Breast epithelium (tissue), 4 donors: ENCODE results near the gene KMT2D. TPM values are rescaled to one million over a fixed set of nuclear protein-coding genes. Genes with fewer than 3 reads are reported as not detected.

ENCODE experiments used
- DNase-seq, 2 donors: peaks; one replicate each; pipeline ENCODE4 v3.0.0-alpha.2; 2019; ENCODE audit warnings: low spot score in 2 of 2
- H3K27ac ChIP-seq, 2 donors: fragments of 200-600 bp; sonication (generic) in 1 of 2; one replicate each; pipeline ENCODE4 v1.5.1; 2016 to 2019; ENCODE audit warnings: mild to moderate bottlenecking in 1 of 2
- H3K27me3 ChIP-seq, 2 donors: fragments of 200-600 bp; sonication (generic) in 1 of 2; one replicate each; pipeline versions ENCODE4 v1.5.1 to v1.6.0; 2017 to 2019; ENCODE audit warnings: control low read depth in 1 of 2, mild to moderate bottlenecking in 1 of 2
- H3K36me3 ChIP-seq: fragments of 200-600 bp; one replicate; pipeline ENCODE4 v1.5.1; 2019
- H3K4me1 ChIP-seq, 2 donors: fragments of 200-600 bp; sonication (generic); one replicate each; pipeline ENCODE4 v1.5.1; 2016 to 2019; ENCODE audit warnings: control low read depth in 1 of 2
- H3K4me3 ChIP-seq, 3 donors: fragments of 200-600 bp; sonication (generic); 1 replicate in 2 of 3; 2 replicates in 1 of 3; pipeline ENCODE4 v1.5.1; 2016 to 2019; ENCODE audit warnings: mild to moderate bottlenecking in 3 of 3, moderate library complexity in 2 of 3
- H3K9me3 ChIP-seq, 2 donors: fragments of 200-600 bp; sonication (generic) in 1 of 2; one replicate each; pipeline ENCODE4 v1.5.1; 2016 to 2019; ENCODE audit warnings: control low read depth in 1 of 2
- CTCF ChIP-seq, 3 donors: fragments of 450-650 bp; IDR thresholded peaks; one replicate each; pipeline ENCODE4 v1.5.1; 2016 to 2017; ENCODE audit warnings: antibody characterized with exemption in 3 of 3, mild to moderate bottlenecking in 3 of 3, moderate library complexity in 3 of 3
- POLR2A ChIP-seq: fragments of 450-650 bp; IDR thresholded peaks from one replicate; pipeline ENCODE4 v1.6.1; 2016; ENCODE audit warnings: antibody characterized with exemption, mild to moderate bottlenecking, moderate library complexity
- POLR2AphosphoS5 ChIP-seq, 3 donors: sonication (generic); formaldehyde crosslinking; IDR thresholded peaks; one replicate each; pipeline ENCODE4 v1.6.1; 2017; ENCODE audit warnings: antibody characterized with exemption in 3 of 3
- intact Hi-C: fragments of 100-400 bp; cut with DNase I; formaldehyde crosslinking; loops from one replicate; pipeline ENCODE4 v1.15.1; 2023; ENCODE audit warnings: low total_unique reads
- total RNA-seq, 3 donors: library from RNA; depleted of rRNA; stranded (reverse); fragments of >200 nt; gene quantifications; one replicate each; pipeline ENCODE4 v1.1.0, GENCODE V29; 2016

Gene KMT2D
- total RNA-seq, 3 donors from 2014 or later: 35.4 to 51.4 (median 45.9) TPM

- H3K9me3 ChIP-seq: no peaks in the 10 kb centered on the region
- H3K4me3 ChIP-seq: peak overlapping the region; percentile 9 to 43 (median 27)
- H3K36me3 ChIP-seq: no peaks in the 10 kb centered on the region
- no peak for DNase-seq
- no peak overlapping the region for H3K27ac ChIP-seq
- TF ChIP-seq POLR2AphosphoS5 (IDR thresholded peaks at IDR 0.05) (no peak), POLR2A (no peak), CTCF (IDR thresholded peaks at IDR 0.05) (no peak)
- intact Hi-C loops: no loop called here
- H3K4me1 ChIP-seq: peaks cover 18 to 28% of the 10 kb centered on the region in 2 donors
- peaks cover 11 to 60% of the 10 kb centered on the region in 2 donors for H3K27me3 ChIP-seq
These were observed 31.2 kb upstream of the KMT2D start for GRCh38 chr12:49091836-49092085.

- Histone ChIP-seq H3K27ac (no peak overlapping the region), H3K27me3 (peaks cover 11 to 60% of the 10 kb centered on the region in 2 donors), H3K4me3 (peak overlapping the region in 1 of 3 donors; percentile 43), H3K4me1 (peaks cover 18 to 28% of the 10 kb centered on the region in 2 donors), H3K9me3 (no peaks in the 10 kb centered on the region), H3K36me3 (no peaks in the 10 kb centered on the region)
- intact Hi-C loops: no loop called here
- no peak for DNase-seq
- TF ChIP-seq POLR2AphosphoS5 (IDR thresholded peaks at IDR 0.05) (no peak), POLR2A (no peak), CTCF (IDR thresholded peaks at IDR 0.05) (no peak)
These were observed 30.7 kb upstream of the KMT2D start for GRCh38 chr12:49091056-49091835.

GRCh38 chr12:49089821-49090773, 29.5 kb upstream of the KMT2D start:
- H3K4me3 ChIP-seq: peak overlapping the region; percentile 25 to 60 (median 33)
- no peaks in the 10 kb centered on the region for H3K9me3 ChIP-seq
- H3K36me3 ChIP-seq: no peaks in the 10 kb centered on the region
- no peak for DNase-seq
- H3K4me1 ChIP-seq: peaks cover 18 to 28% of the 10 kb centered on the region in 2 donors
- no peak for TF ChIP-seq POLR2AphosphoS5 (IDR thresholded peaks at IDR 0.05)
- TF ChIP-seq POLR2A: no peak
- TF ChIP-seq CTCF (IDR thresholded peaks at IDR 0.05): no peak
- H3K27me3 ChIP-seq: peaks cover 11 to 60% of the 10 kb centered on the region in 2 donors
- H3K27ac ChIP-seq: no peak overlapping the region
- intact Hi-C loops: no loop called here

GRCh38 chr12:49088932-49089330, 28.3 kb upstream of the KMT2D start:
- Histone ChIP-seq H3K4me1 (peaks cover 10 to 18% of the 10 kb centered on the region in 2 donors), H3K4me3 (no peak overlapping the region), H3K36me3 (no peaks in the 10 kb centered on the region), H3K27me3 (peaks cover 7 to 51% of the 10 kb centered on the region in 2 donors), H3K9me3 (no peaks in the 10 kb centered on the region), H3K27ac (no peak overlapping the region)
- no peak for DNase-seq
- TF ChIP-seq POLR2AphosphoS5 (IDR thresholded peaks at IDR 0.05) (no peak), CTCF (IDR thresholded peaks at IDR 0.05) (no peak), POLR2A (no peak)
- intact Hi-C loops: no loop called here
